Femur (tissue), 1 donor: ENCODE data around the gene TGFB2.
"Not testable (repeated sequence)": the region's sequence is repeated elsewhere in the genome, so short reads cannot be mapped to it uniquely, and the experiment has no call there.

Source experiments
- DNase-seq: peaks from one replicate; pipeline ENCODE4 v3.0.0-alpha.2; 2017

TGFB2 gene

GRCh38 chr1:218344814-218345672 lies at the start of gene TGFB2:
TGFB2 (plus strand) TSS chr1:218345336; CDS start chr1:218346702, 1,366 bp downstream.
- peak; percentile 87 for DNase-seq

- DNase-seq = no peak
Measured at GRCh38 chr1:218296162-218296561, 49.0 kb upstream of the TGFB2 start.

GRCh38 chr1:218297461-218297860 lies 47.7 kb upstream of the TGFB2 start:
- DNase-seq = no peak

- no peak for DNase-seq
Measured at GRCh38 chr1:218297867-218298266, 47.3 kb upstream of the TGFB2 start.

GRCh38 chr1:218298398-218298797 lies 46.7 kb upstream of the TGFB2 start:
- no peak for DNase-seq

- DNase-seq = no peak
Measured at GRCh38 chr1:218299416-218299815, 45.7 kb upstream of the TGFB2 start.

GRCh38 chr1:218301217-218301616 lies 43.9 kb upstream of the TGFB2 start:
- DNase-seq = no peak

GRCh38 chr1:218302155-218302554 lies 43.0 kb upstream of the TGFB2 start:
- DNase-seq = no peak

GRCh38 chr1:218303176-218303879 lies 41.8 kb upstream of the TGFB2 start:
- DNase-seq = no peak

GRCh38 chr1:218304281-218305039 lies 40.7 kb upstream of the TGFB2 start:
- peak; percentile 63 for DNase-seq

- no peak for DNase-seq
Measured at GRCh38 chr1:218305472-218306064, 39.6 kb upstream of the TGFB2 start.

GRCh38 chr1:218312509-218312908 lies 32.6 kb upstream of the TGFB2 start:
- DNase-seq = no peak

- DNase-seq = no peak
Measured at GRCh38 chr1:218314316-218314715, 30.8 kb upstream of the TGFB2 start.

- no peak for DNase-seq
Measured at GRCh38 chr1:218315638-218316037, 29.5 kb upstream of the TGFB2 start.

- no peak for DNase-seq
Measured at GRCh38 chr1:218317061-218317460, 28.1 kb upstream of the TGFB2 start.

GRCh38 chr1:218320182-218320581 lies 25.0 kb upstream of the TGFB2 start:
- DNase-seq = not testable (repeated sequence)

GRCh38 chr1:218322762-218323161 lies 22.4 kb upstream of the TGFB2 start:
- DNase-seq = no peak

GRCh38 chr1:218323568-218324225 lies 21.4 kb upstream of the TGFB2 start:
- DNase-seq = no peak

- no peak for DNase-seq
Measured at GRCh38 chr1:218324226-218324580, 20.9 kb upstream of the TGFB2 start.

- DNase-seq = no peak
Measured at GRCh38 chr1:218328769-218329168, 16.4 kb upstream of the TGFB2 start.

- DNase-seq = no peak
Measured at GRCh38 chr1:218330043-218330623, 15.0 kb upstream of the TGFB2 start.

- no peak for DNase-seq
Measured at GRCh38 chr1:218332416-218332815, 12.7 kb upstream of the TGFB2 start.
